ENCODE measurements around the gene CELF2. TPM values are rescaled to one million over a fixed set of nuclear protein-coding genes. Genes with fewer than 3 reads are reported as not detected.

CELF2 gene
- total RNA-seq, 4 donors from 2014 or later: 27.0 to 44.1 (median 31.3) TPM

GRCh38 chr10:11300563-11300962 is 282.9 kb downstream of the CELF2 start:
- intact Hi-C loops (cut with DNase I; ENCODE audit: low total_unique reads) (no loop called here), in situ Hi-C loops (cut with MboI; ENCODE audit: low pct_ligation_motif_present in 1 of 4, low pct_unique_long_range_greater_than_20kb in 1 of 4, low sequenced_read_pairs in 3 of 4) (no loop called here)
- H3K4me1 ChIP-seq: no peaks in the 10 kb centered on the region
- H3K4me3 ChIP-seq: no peak overlapping the region
- H3K9me3 ChIP-seq: no peaks in the 10 kb centered on the region
- 62 to 80% methylated on average over 3 to 14 of the region's 14 CpGs for WGBS, 2 donors (ENCODE audit: low coverage in 1 of 2)
- TF ChIP-seq POLR2AphosphoS5 (IDR thresholded peaks at IDR 0.05) (no peak), EP300 (IDR thresholded peaks at IDR 0.05; ENCODE audit: low read depth) (no peak), CTCF (IDR thresholded peaks at IDR 0.05) (no peak), POLR2A (IDR thresholded peaks at IDR 0.05) (no peak)
- no peak for DNase-seq
- peaks cover 0 to 11% (median 2%) of the 10 kb centered on the region in 4 donors for H3K36me3 ChIP-seq
- no peaks in the 10 kb centered on the region for H3K27me3 ChIP-seq
- H3K27ac ChIP-seq: no peak overlapping the region

- no peak for DNase-seq
Measured at GRCh38 chr10:11301571-11302111, 284.0 kb downstream of the CELF2 start.

DNA sequence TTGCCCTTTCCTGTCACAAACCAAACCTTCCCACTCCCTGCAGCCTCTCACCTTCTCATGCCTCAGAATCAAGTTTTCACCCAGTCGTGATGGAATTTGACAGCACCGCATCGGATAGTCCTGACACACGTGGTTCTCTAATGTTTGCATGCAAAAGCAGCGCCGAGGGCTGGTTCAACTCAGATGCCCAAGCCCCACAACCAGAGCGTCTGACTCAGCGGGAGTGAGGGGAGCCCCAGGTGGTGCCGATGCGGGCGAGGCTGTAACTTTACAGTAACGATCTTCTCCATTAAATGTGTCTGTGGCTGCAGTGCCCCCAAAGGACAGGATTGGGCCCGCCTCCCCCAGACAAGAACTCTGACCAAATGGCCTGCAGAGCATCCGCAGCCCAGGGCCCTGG is 284.5 kb downstream of the CELF2 start:
- H3K9me3 ChIP-seq: no peaks in the 10 kb centered on the region
- TF ChIP-seq CTCF (IDR thresholded peaks at IDR 0.05) (no peak), POLR2AphosphoS5 (IDR thresholded peaks at IDR 0.05) (no peak), EP300 (IDR thresholded peaks at IDR 0.05; ENCODE audit: low read depth) (no peak), POLR2A (IDR thresholded peaks at IDR 0.05) (no peak)
- no peak for DNase-seq
- H3K4me3 ChIP-seq: no peak overlapping the region
- peaks cover 0 to 13% (median 4%) of the 10 kb centered on the region in 4 donors for H3K36me3 ChIP-seq
- H3K27me3 ChIP-seq: no peaks in the 10 kb centered on the region
- no peaks in the 10 kb centered on the region for H3K4me1 ChIP-seq
- H3K27ac ChIP-seq: no peak overlapping the region
- WGBS, 2 donors (ENCODE audit: low coverage in 1 of 2): 96% methylated on average over 14 of the region's 14 CpGs; no CpG with 5 or more reads in 1 of the 2 donors
- intact Hi-C loops (cut with DNase I; ENCODE audit: low total_unique reads): no loop called here
- in situ Hi-C loops (cut with MboI; ENCODE audit: low pct_ligation_motif_present in 1 of 4, low pct_unique_long_range_greater_than_20kb in 1 of 4, low sequenced_read_pairs in 3 of 4): no loop called here

More at GRCh38 chr10:11301571-11302111, 284.0 kb downstream of the CELF2 start:
- 91 to 92% methylated on average over 4 to 22 of the region's 22 CpGs for WGBS, 2 donors (ENCODE audit: low coverage in 1 of 2)
- intact Hi-C loops (cut with DNase I; ENCODE audit: low total_unique reads) (no loop called here), in situ Hi-C loops (cut with MboI; ENCODE audit: low pct_ligation_motif_present in 1 of 4, low pct_unique_long_range_greater_than_20kb in 1 of 4, low sequenced_read_pairs in 3 of 4) (no loop called here)
- no peaks in the 10 kb centered on the region for H3K27me3 ChIP-seq
- no peak overlapping the region for H3K4me3 ChIP-seq
- TF ChIP-seq POLR2AphosphoS5 (IDR thresholded peaks at IDR 0.05) (no peak), CTCF (IDR thresholded peaks at IDR 0.05) (no peak), POLR2A (IDR thresholded peaks at IDR 0.05) (no peak), EP300 (IDR thresholded peaks at IDR 0.05; ENCODE audit: low read depth) (no peak)
- H3K36me3 ChIP-seq: peaks cover 0 to 10% (median 4%) of the 10 kb centered on the region in 4 donors
- no peaks in the 10 kb centered on the region for H3K4me1 ChIP-seq
- H3K9me3 ChIP-seq: no peaks in the 10 kb centered on the region
- H3K27ac ChIP-seq: no peak overlapping the region

GRCh38 chr10:11303361-11304170 is 285.9 kb downstream of the CELF2 start:
- no peaks in the 10 kb centered on the region for H3K4me1 ChIP-seq
- peaks cover 0 to 16% (median 8%) of the 10 kb centered on the region in 4 donors for H3K36me3 ChIP-seq
- H3K4me3 ChIP-seq: no peak overlapping the region
- DNase-seq: no peak
- TF ChIP-seq POLR2A (IDR thresholded peaks at IDR 0.05) (no peak), CTCF (IDR thresholded peaks at IDR 0.05) (no peak), EP300 (IDR thresholded peaks at IDR 0.05; ENCODE audit: low read depth) (no peak), POLR2AphosphoS5 (IDR thresholded peaks at IDR 0.05) (no peak)
- in situ Hi-C loops (cut with MboI; ENCODE audit: low pct_ligation_motif_present in 1 of 4, low pct_unique_long_range_greater_than_20kb in 1 of 4, low sequenced_read_pairs in 3 of 4) (no loop called here), intact Hi-C loops (cut with DNase I; ENCODE audit: low total_unique reads) (no loop called here)
- no peaks in the 10 kb centered on the region for H3K27me3 ChIP-seq
- WGBS, 2 donors (ENCODE audit: low coverage in 1 of 2): 94% methylated on average over 14 of the region's 14 CpGs; no CpG with 5 or more reads in 1 of the 2 donors
- H3K27ac ChIP-seq: no peak overlapping the region
- H3K9me3 ChIP-seq: peaks cover 6 to 9% of the 10 kb centered on the region in 2 donors
